ENCODE results near the gene IL31.
A peak's percentile ranks its signal among the peaks of the same experiment; 100 is the strongest.

The IL31 gene

DNA sequence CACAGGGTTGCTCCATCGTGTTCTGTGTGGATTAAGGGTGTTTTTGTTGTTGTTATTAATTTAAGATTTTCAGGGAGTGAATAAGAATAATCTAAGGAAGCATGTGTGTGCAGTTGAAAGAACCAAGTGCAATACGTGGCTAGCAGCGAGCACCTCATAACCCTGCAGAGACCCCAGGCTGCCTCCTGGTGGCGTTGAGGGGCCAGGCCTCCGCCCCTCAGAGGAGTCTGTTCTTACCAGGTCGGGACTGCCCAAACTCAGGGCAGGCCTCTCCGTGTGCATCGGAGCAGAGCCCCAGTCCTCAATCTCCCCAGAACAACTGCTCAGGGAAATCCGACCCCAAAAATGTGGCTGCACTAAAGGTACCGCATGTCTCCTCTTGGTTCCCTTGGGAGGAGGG is 36.8 kb downstream of the IL31 start:
- DNase-seq (ENCODE audit: extremely low spot score, insufficient read length, low read depth) (no peak), FAIRE-seq (no peak)

GRCh38 chr12:122135437-122136031 is 38.5 kb downstream of the IL31 start:
- no peak for FAIRE-seq
- DNase-seq (ENCODE audit: extremely low spot score, insufficient read length, low read depth), result no peak

- no peak for FAIRE-seq
These were observed 40.6 kb downstream of the IL31 start for GRCh38 chr12:122133192-122133950.

GRCh38 chr12:122130150-122130549 is 43.9 kb downstream of the IL31 start:
- FAIRE-seq (no peak), DNase-seq (ENCODE audit: extremely low spot score, insufficient read length, low read depth) (no peak)

More at GRCh38 chr12:122133192-122133950, 40.6 kb downstream of the IL31 start:
- no peak for DNase-seq (ENCODE audit: extremely low spot score, insufficient read length, low read depth)

DNA sequence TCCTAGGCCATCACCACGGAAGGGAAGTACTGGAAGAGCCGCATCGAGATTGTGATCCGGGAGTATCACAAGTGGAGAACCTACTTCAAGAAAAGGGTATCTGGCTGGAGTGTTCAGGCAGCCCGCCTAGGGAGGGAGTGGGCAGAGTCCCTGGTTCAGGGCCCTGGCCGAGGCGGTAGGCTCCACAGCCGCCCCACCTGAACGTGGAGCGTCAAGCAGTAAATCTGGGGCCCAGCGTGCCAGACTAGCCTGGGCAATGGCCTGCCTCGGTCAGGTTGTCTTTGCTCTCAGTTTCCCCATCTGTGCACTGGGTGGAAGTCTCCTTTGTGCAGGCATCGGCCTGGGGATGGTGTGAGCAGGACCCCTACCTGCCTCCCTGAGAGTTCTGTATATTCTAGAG is 44.9 kb downstream of the IL31 start:
- FAIRE-seq (no peak), DNase-seq (ENCODE audit: extremely low spot score, insufficient read length, low read depth) (no peak)

GRCh38 chr12:122128481-122128880 is 45.5 kb downstream of the IL31 start:
- FAIRE-seq (no peak), DNase-seq (ENCODE audit: extremely low spot score, insufficient read length, low read depth) (no peak)

DNA sequence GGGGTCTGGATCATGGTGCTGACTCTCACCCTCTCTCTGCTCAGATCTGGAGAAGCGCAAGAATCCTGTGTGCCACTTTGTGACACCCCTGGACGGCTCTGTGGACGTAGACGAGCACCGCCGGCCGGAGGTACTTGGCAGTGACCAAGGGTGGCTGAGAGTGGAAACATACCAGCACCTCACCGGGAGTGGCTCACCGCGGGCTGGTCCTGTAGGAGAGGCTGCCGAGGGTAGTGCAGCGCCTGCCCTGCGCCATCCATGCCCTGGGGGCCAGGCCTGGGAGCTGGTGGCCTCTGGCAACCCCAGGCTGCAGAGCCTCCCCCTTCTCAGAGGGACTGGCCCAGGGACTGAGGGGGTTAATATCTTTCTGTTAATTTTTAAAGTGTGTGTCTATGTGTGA is 46.2 kb downstream of the IL31 start:
- DNase-seq (ENCODE audit: extremely low spot score, insufficient read length, low read depth), result no peak

DNA sequence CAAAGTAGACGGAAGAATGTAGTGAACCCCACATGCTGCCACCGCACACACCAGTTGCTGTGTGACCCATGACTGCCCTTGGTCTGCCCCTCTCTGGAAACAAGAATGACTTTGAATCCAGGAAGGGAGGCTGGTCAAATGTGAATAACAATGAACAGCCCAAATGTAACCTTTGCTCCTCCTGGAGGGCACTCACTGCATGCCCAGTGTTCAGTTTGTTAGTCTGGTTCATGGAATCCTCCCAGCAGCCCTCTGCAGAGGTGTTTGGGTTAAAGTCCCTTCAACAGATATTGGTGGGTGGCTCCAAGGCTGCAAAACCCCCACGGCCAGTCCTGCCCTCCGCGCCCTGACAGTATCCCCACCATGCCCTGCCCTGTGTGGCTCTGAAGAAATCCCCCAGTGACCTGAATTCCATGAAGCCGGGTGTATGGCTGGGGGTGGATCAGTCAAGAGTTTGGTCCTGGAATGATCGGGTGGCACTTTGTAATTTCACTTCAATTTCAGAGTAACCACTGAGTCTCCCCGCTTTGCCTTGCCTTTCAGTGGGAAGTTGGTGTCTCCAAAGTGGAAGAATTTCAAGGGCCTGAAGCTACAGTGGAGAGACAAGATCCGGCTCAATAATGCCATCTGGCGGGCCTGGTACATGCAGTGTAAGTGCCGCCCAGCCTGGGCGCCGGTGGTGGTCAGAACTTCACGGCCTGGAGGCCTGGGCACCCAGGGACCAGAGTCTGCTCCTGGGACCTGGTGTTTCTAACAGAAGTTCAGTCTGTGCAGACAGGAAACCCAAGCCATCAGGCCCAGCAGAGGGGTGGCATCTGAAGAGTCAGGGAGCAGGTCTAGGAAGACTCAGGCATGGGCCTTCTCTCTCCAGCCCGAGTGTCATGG is 47.1 kb downstream of the IL31 start:
- DNase-seq (ENCODE audit: extremely low spot score, insufficient read length, low read depth) (no peak), FAIRE-seq (no peak)

More for the DNA sequence above, 46.2 kb downstream of the IL31 start:
- FAIRE-seq, result no peak

GRCh38 chr12:122126342-122126635 is 47.7 kb downstream of the IL31 start:
- DNase-seq (ENCODE audit: extremely low spot score, insufficient read length, low read depth) (no peak), FAIRE-seq (no peak)

DNA sequence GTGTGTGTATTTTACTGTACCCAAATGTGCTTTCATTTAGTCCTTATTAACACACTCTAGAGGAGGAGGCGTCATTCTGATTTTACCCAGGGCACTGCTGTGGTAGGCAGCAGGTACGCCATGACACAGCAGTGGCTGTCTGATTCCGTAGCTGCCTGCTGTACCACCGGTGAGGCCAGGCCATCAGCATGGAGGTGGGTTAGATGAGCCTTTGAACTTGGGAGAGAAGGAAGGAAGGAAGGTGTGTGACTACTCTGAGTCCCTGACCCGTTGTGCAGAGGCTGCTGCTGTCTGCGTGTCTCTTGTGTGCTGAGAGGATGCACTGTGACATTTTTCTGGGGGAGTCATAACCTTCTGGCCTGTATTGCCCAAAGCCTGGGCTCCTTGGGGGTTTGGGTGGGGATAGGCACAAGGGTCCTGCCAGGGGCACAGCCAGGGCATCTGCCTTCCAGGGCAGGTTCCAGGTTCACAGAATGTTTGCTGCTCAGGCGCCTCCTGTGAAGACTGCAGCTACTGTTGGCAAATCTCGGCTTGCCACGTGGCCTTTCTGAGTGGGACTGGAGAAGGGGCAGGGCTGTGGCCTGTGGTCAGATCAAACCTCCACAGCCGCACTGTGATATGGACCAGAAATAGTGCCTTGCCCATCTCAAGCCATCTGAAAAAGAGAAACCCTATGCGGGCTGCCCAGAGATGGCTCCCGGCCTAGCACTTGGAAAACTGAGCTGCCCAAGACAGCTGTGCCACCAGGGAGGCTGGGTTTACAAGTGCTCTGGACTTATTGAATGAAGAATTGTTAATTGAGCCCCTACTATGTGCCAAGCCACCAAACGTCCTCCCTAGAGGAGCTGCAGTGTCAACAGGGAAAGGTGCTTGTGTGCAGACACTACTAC is 48.3 kb downstream of the IL31 start:
- DNase-seq (ENCODE audit: extremely low spot score, insufficient read length, low read depth) (no peak), FAIRE-seq (no peak)

DNA sequence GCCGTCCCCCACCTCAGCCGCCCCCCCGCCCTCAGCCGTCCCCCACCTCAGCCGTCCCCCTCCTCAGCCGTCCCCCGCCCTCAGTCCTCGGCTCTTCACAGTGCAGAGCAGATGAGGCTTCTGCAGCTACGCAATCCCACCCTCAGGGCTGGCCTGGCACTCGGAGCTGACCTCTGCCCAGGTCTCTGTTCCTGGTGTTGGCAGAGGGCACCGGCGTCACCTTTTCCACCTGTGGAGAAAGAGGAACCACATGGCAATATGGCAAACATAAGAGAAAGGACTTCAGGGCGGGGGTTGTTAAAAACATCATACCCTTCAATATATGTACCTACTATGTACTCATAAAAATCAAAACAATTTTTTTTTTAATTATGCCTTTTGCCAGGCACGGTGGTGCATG is 49.7 kb downstream of the IL31 start:
- no peak for FAIRE-seq
- no peak for DNase-seq (ENCODE audit: extremely low spot score, insufficient read length, low read depth)

DNA sequence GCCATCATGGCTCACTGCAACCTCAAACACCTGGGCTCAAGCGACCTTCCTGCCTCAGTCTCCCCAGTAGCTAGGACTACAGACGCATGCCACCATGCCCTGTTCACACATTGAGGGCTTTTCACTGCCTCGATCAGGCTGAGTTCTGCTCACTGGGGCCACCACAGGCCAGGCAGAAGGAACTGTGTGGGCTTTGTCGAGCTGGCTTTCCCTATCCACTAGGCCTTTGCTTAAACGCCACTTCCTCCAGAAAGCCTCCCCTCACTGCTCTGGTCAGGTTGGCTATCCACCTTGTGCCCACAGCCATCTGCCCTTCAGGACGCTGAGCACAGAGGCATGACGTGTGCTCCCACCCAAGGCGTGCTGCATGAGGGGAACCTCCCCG is 50.3 kb downstream of the IL31 start:
- no peak for DNase-seq (ENCODE audit: extremely low spot score, insufficient read length, low read depth)
- no peak for FAIRE-seq

DNA sequence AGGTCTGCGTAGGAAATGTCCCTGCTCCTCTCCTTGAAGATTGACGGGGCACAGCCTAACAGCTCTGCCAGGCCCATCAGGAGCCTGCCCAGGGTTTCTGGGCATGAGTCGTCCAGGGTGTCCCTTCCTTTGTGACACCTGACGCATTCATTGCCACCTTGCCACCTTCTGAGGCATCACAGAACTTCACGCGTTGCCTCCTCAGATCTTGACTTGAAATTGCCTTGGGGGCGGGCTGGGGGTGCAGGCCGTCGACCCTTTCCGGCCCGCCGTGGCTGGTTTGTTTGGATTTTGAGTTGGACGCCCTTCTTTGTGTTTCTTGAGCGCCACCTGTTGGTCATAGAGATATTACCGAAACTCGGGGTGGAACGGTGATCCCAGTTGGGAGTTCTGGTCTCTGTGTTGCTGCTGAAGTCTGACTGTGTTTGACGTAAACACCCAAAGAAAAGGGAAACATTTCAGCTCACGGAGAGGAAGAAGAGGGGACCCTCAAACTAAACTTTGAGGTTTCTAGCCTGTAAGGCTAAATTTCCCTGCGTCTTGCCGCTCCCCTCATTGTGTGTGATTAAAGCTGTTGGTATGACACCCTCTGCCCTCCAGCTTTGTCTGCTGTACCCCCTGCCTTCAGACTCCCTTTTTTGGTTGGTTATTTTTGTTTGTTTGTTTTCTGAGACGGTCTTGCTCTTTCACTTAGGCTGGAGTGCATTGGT is 50.8 kb downstream of the IL31 start:
- peak; percentile 52 for FAIRE-seq

More for the DNA sequence above, 50.8 kb downstream of the IL31 start:
- DNase-seq (ENCODE audit: extremely low spot score, insufficient read length, low read depth), result peak; percentile 49

All from GM18507 (cell line).